ENCODE measurements around the gene PCSK5. TPM values are rescaled to one million over a fixed set of nuclear protein-coding genes. Genes with fewer than 3 reads are reported as not detected.
A peak's percentile ranks its signal among the peaks of the same experiment; 100 is the strongest.

Gene PCSK5
- total RNA-seq, 1 experiment from 2014 or later: 7.5 TPM

GRCh38 chr9:76161541-76161940 lies 271.1 kb downstream of the PCSK5 start:
- Histone ChIP-seq H2BK120ac (ENCODE audit: low read depth, low read length, poor library complexity, severe bottlenecking) (no peak overlapping the region), H4K20me1 (ENCODE audit: control insufficient read depth, insufficient read depth, insufficient read length) (no peaks in the 10 kb centered on the region), H3K14ac (ENCODE audit: insufficient read depth, low read length) (no peak overlapping the region), H3K4ac (ENCODE audit: low read depth, low read length) (no peak overlapping the region), H2BK20ac (ENCODE audit: low read depth, low read length, poor library complexity, severe bottlenecking) (no peak overlapping the region), H3K18ac (ENCODE audit: insufficient read length, low read depth, low read length) (no peak overlapping the region), H3K79me1 (ENCODE audit: insufficient read depth, low read depth, low read length, poor library complexity, severe bottlenecking) (no peaks in the 10 kb centered on the region), H4K91ac (ENCODE audit: insufficient read length, low read depth, low read length) (no peak overlapping the region), H3K4me2 (ENCODE audit: insufficient read depth, insufficient read length, low read length) (no peak overlapping the region), H2AFZ (ENCODE audit: low read length) (no peak overlapping the region), H3K4me1 (ENCODE audit: insufficient read depth, low read length) (peaks cover 2% of the 10 kb centered on the region; the same call in 1 of the 2 replicates), H3K23ac (ENCODE audit: insufficient read length, low read depth, low read length) (no peak overlapping the region), H2BK15ac (ENCODE audit: low read depth, low read length) (no peak overlapping the region), H2AK5ac (ENCODE audit: insufficient read length, low read length) (no peak overlapping the region), H3K9ac (ENCODE audit: extremely low read depth, insufficient read length, low read length) (no peak overlapping the region), H3K27ac (ENCODE audit: insufficient read length, low read depth, low read length) (no peak overlapping the region), H3K9me3 (ENCODE audit: control insufficient read depth, low read depth, low read length) (no peaks in the 10 kb centered on the region), H2BK5ac (ENCODE audit: insufficient read length, low read length) (no peak overlapping the region), H3K79me2 (ENCODE audit: insufficient read depth, low read length) (no peaks in the 10 kb centered on the region; the same call in 1 of the 2 replicates), H3K23me2 (ENCODE audit: insufficient read length, low read depth, low read length, poor library complexity, severe bottlenecking) (no peaks in the 10 kb centered on the region), H4K5ac (ENCODE audit: insufficient read length, low read depth, low read length) (no peak overlapping the region), H4K8ac (replicated peaks; ENCODE audit: insufficient read length, low read depth, low read length) (no peak overlapping the region), H3K27me3 (ENCODE audit: insufficient read depth, low read length) (no peaks in the 10 kb centered on the region), H2BK12ac (ENCODE audit: insufficient read length, low read depth, low read length) (no peak overlapping the region), H3K56ac (ENCODE audit: insufficient read length, low read depth, low read length) (no peak overlapping the region), H3T11ph (ENCODE audit: low read length) (no peak overlapping the region)
- no peaks in the 10 kb centered on the region for H3K9me3 Mint-ChIP-seq
- WGBS (ENCODE audit: extremely low coverage, insufficient read length, low lambda C conversion rate): no CpG with 5 or more reads among the region's 13 CpGs
- H3K27me3 Mint-ChIP-seq (ENCODE audit: low read depth): no peaks in the 10 kb centered on the region
- TF ChIP-seq CTCF (conservative IDR thresholded peaks at IDR 0.05): no peak
- H3K36me3 Mint-ChIP-seq (ENCODE audit: insufficient read depth in 1 of 3, low read depth in 3 of 3): peaks cover 0 to 15% (median 7%) of the 10 kb centered on the region in 3 experiments; a peak in 4 of 7 replicates
- no peak overlapping the region for H3K4me3 Mint-ChIP-seq
- DNase-seq: no peak
- peak overlapping the region in 2 of 3 experiments; percentile 31 to 78; a peak in 3 of 7 replicates for H3K27ac Mint-ChIP-seq
- H3K4me1 Mint-ChIP-seq: peaks cover 38 to 45% of the 10 kb centered on the region in 2 experiments

Measured in H9 (cell line).